Esophagus (tissue), 2 donors: ENCODE results near the gene ARHGEF19. TPM values are rescaled to one million over a fixed set of nuclear protein-coding genes. Genes with fewer than 3 reads are reported as not detected.
"Not testable (repeated sequence)": the region's sequence is repeated elsewhere in the genome, so short reads cannot be mapped to it uniquely, and the experiment has no call there.

Source experiments
- H3K27ac ChIP-seq, 2 donors: one replicate each; pipeline ENCODE4 v1.5.1; 2013; ENCODE audit warnings: low read depth in 2 of 2, mild to moderate bottlenecking in 2 of 2, inconsistent platforms in 1 of 2, low read length in 1 of 2, moderate library complexity in 1 of 2
- H3K27me3 ChIP-seq, 2 donors: one replicate each; pipeline ENCODE4 v1.6.1; 2013; ENCODE audit warnings: low read length in 2 of 2, control low read depth in 1 of 2, mild to moderate bottlenecking in 1 of 2; ENCODE audit not compliant: insufficient read depth in 2 of 2, control insufficient read depth in 1 of 2
- H3K36me3 ChIP-seq, 2 donors: one replicate each; pipeline ENCODE4 v1.6.1; 2013; ENCODE audit warnings: low read length in 1 of 2; ENCODE audit not compliant: control insufficient read depth in 2 of 2, insufficient read depth in 2 of 2
- H3K4me1 ChIP-seq, 2 donors: one replicate each; pipeline ENCODE4 v1.6.1; 2013; ENCODE audit warnings: low read length in 1 of 2; ENCODE audit not compliant: control insufficient read depth in 2 of 2, insufficient read depth in 2 of 2
- H3K4me3 ChIP-seq, 2 donors: one replicate each; pipeline ENCODE4 v1.5.1; 2013; ENCODE audit warnings: low read length in 2 of 2, mild to moderate bottlenecking in 2 of 2, low read depth in 1 of 2, moderate library complexity in 1 of 2
- H3K9me3 ChIP-seq, 2 donors: one replicate each; pipeline ENCODE4 v1.6.1; 2013; ENCODE audit warnings: mild to moderate bottlenecking in 2 of 2, low read depth in 1 of 2, low read length in 1 of 2, moderate library complexity in 1 of 2; ENCODE audit not compliant: control insufficient read depth in 2 of 2, insufficient read depth in 1 of 2
- WGBS, 2 donors: extraction: QIAGEN DNeasy Blood & Tissue Kit; methylation state at CpG; one replicate each; pipeline ENCODE4 v1.1.7; 2013; 5-methylcytosine and 5-hydroxymethylcytosine counted together
- polyA plus RNA-seq, 2 donors: library from polyadenylated mRNA; stranded (reverse); fragments of 200-250 nt; gene quantifications; one replicate each; pipeline ENCODE4 v1.2.3, GENCODE V29; 2013
- donor health status: healthy with polysubstance abuse.
- donor health status: Bipolar disorder and iron deficiency.

The ARHGEF19 gene
- polyA plus RNA-seq, 2 donors: 20.1 to 31.1 TPM

DNA sequence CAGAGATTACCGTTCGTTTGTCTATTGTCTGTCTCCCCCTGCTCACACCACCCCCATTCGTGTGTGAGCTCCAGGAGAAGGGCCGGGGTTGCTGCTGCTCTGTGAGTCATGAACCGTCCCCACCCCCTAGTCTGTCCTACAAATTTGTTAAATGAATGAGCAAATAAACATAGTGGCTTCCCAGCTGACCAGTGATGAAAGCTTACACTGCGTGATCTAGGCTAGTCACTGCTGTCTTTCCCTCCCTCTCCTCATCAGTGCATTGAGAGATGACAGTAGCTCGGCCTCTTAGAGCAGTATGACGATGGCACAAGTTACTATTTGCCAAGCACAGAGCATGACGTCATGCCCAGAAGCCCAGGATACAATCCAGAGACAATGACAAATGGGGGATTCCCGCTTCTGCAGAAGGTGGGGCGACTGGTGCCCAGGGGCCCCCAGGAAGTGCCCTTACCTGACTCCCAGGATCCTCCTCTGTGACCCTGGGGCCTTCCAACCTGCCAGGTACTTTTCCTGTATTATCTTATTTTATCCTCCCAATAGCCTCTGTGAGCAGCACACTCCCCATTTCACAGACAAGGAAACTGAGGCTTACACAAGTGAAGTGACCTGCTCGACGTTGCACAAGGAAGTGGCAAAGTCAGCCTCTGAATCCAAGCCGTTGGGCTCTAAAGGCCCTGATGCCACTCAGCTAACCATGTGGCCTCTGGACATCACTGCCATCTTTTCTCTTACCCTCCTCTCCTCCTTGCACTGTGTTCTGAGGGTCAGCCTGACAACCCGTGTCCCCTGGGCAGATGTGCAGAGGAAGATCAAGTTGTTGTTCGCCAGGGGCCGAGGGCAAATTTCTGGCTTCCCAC lies 48.0 kb downstream of the ARHGEF19 start:
- Histone ChIP-seq H3K36me3 (no peaks in the 10 kb centered on the region), H3K27me3 (no peaks in the 10 kb centered on the region), H3K4me1 (peaks cover 2 to 8% of the 10 kb centered on the region in 2 donors), H3K9me3 (no peaks in the 10 kb centered on the region), H3K4me3 (no peak overlapping the region), H3K27ac (peak overlapping the region; percentile 7 to 78)
- 42 to 48% methylated on average over 17 of the region's 17 CpGs for WGBS, 2 donors

- WGBS, 2 donors: 81 to 88% methylated on average over 12 of the region's 12 CpGs
- H3K4me3 ChIP-seq, H3K4me1 ChIP-seq, H3K27me3 ChIP-seq, H3K27ac ChIP-seq, H3K36me3 ChIP-seq, H3K9me3 ChIP-seq: not testable (repeated sequence)
Measured at GRCh38 chr1:16163608-16164212, 48.7 kb downstream of the ARHGEF19 start.

GRCh38 chr1:16162163-16162822 lies 50.2 kb downstream of the ARHGEF19 start:
- Histone ChIP-seq H3K36me3 (no peaks in the 10 kb centered on the region), H3K4me1 (peaks cover 6 to 11% of the 10 kb centered on the region in 2 donors), H3K9me3 (no peaks in the 10 kb centered on the region), H3K27ac (no peak overlapping the region), H3K4me3 (no peak overlapping the region), H3K27me3 (no peaks in the 10 kb centered on the region)
- WGBS, 2 donors: 34 to 46% methylated on average over 32 of the region's 32 CpGs

GRCh38 chr1:16161717-16162116 lies 50.7 kb downstream of the ARHGEF19 start:
- Histone ChIP-seq H3K27me3 (no peaks in the 10 kb centered on the region), H3K9me3 (no peaks in the 10 kb centered on the region), H3K27ac (peak overlapping the region in 1 of 2 donors; percentile 24), H3K4me1 (peaks cover 4 to 11% of the 10 kb centered on the region in 2 donors), H3K36me3 (no peaks in the 10 kb centered on the region), H3K4me3 (no peak overlapping the region)
- 70 to 82% methylated on average over 5 of the region's 5 CpGs for whole genome bisulfite sequencing, 2 donors

DNA sequence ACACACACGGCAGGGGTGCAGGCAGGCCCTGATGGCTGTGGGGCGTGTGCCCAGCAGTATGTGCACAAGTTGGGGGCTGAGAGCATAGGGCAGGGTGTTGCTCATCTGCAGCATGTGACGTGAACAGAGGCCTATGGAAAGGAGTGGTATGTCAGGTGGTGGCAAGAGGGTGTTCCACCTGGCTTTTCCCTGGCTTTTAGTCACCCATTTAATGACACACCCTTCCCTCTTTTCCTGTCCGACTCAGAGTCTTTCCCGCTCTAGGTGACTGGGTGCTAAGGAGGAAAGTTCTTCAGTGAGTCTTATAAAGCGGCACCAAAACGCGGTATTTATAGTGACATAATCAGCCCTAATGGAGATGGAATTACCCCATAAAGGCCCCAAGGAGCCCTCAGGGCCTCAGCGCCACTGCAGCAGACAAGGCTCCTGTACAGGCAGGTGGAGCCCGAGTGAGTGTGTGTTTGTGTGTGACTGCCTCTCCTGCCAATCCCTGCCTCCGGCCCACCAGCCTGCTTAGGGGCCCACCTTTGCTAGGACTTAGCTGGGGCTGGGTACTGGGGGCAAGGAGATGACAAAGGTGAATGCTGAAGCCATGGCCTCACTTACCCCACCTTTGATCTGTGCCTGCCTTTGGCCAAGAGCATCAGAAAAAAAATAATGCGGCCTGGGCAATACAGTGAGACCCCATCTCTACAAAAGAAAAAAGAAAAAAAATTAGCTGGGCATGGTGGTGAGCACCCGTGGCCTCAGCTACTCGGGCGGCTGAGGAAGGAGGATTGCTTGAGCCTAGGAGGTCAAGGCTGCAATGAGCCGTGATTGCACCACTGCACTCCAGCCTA lies 53.2 kb downstream of the ARHGEF19 start:
- Histone ChIP-seq H3K4me1 (peaks cover 4 to 11% of the 10 kb centered on the region in 2 donors), H3K27me3 (no peaks in the 10 kb centered on the region), H3K36me3 (no peaks in the 10 kb centered on the region), H3K4me3 (peak overlapping the region; percentile 37 to 72), H3K9me3 (no peaks in the 10 kb centered on the region), H3K27ac (peak overlapping the region; percentile 92 to 94)
- 65% methylated on average over 16 of the region's 16 CpGs for WGBS, 2 donors

GRCh38 chr1:16158025-16158424 lies 54.4 kb downstream of the ARHGEF19 start:
- H3K4me3 ChIP-seq: peak overlapping the region; percentile 37 to 72
- no peaks in the 10 kb centered on the region for H3K27me3 ChIP-seq
- WGBS, 2 donors: 61 to 69% methylated on average over 5 of the region's 5 CpGs
- H3K9me3 ChIP-seq: no peaks in the 10 kb centered on the region
- peaks cover 4 to 15% of the 10 kb centered on the region in 2 donors for H3K4me1 ChIP-seq
- no peaks in the 10 kb centered on the region for H3K36me3 ChIP-seq
- H3K27ac ChIP-seq: peak overlapping the region; percentile 88 to 94

GRCh38 chr1:16156848-16157495 lies 55.5 kb downstream of the ARHGEF19 start:
- Histone ChIP-seq H3K4me1 (peaks cover 7 to 16% of the 10 kb centered on the region in 2 donors), H3K36me3 (no peaks in the 10 kb centered on the region), H3K9me3 (no peaks in the 10 kb centered on the region), H3K27me3 (no peaks in the 10 kb centered on the region), H3K27ac (peak overlapping the region; percentile 88 to 94), H3K4me3 (peak overlapping the region; percentile 72 to 83)
- 79% methylated on average over 13 of the region's 13 CpGs for WGBS, 2 donors

GRCh38 chr1:16155537-16156410 lies 56.7 kb downstream of the ARHGEF19 start, which contains the start of gene EPHA2:
Gene EPHA2, minus strand, starts transcription at chr1:16156069. Its CDS starts 137 bp downstream, at chr1:16155932.
- Histone ChIP-seq H3K27ac (peak within 1 kb of the TSS; percentile 88 to 94), H3K36me3 (peaks cover 0 to 6% of the 10 kb centered on the region in 2 donors), H3K4me1 (peaks cover 8 to 17% of the 10 kb centered on the region in 2 donors), H3K4me3 (peak within 1 kb of the TSS; percentile 72 to 83), H3K27me3 (no peaks in the 10 kb centered on the region), H3K9me3 (no peaks in the 10 kb centered on the region)
- WGBS, 2 donors: 4 to 7% methylated on average over 75 to 89 of the region's 89 CpGs
